ENCODE measurements around the gene STAT1. TPM values are rescaled to one million over a fixed set of nuclear protein-coding genes. Genes with fewer than 3 reads are reported as not detected.
A peak's percentile ranks its signal among the peaks of the same experiment; 100 is the strongest.

Gene STAT1
- polyA plus RNA-seq, 3 donors, result 51.3 to 126 (median 110) TPM

- no peaks in the 10 kb centered on the region for H3K79me2 ChIP-seq (ENCODE audit: insufficient read depth, low read length)
- H3K9ac ChIP-seq (ENCODE audit: insufficient read depth, low read length, poor library complexity, severe bottlenecking), result no peak overlapping the region
- H3K27me3 Mint-ChIP-seq (ENCODE audit: low read depth in 3 of 3), result peaks cover 1 to 2% (median 1%) of the 10 kb centered on the region in 3 donors
Observed at GRCh38 chr2:191051825-191052778, 38.1 kb upstream of the STAT1 start.

GRCh38 chr2:191051177-191051576, 37.2 kb upstream of the STAT1 start:
- peaks cover 9 to 13% of the 10 kb centered on the region in 2 donors for H3K4me1 ChIP-seq (ENCODE audit: control insufficient read depth in 1 of 2, insufficient read depth in 2 of 2, low read length in 2 of 2)
- H3K4me3 Mint-ChIP-seq, result no peak overlapping the region
- peaks cover 1 to 2% (median 1%) of the 10 kb centered on the region in 3 donors for H3K27me3 Mint-ChIP-seq (ENCODE audit: low read depth in 3 of 3)
- intact Hi-C loops (cut with micrococcal nuclease), result no loop called here
- WGBS (ENCODE audit: insufficient coverage), result 100% methylated on average over 2 of the region's 3 CpGs
- peaks cover 0 to 2% (median 0%) of the 10 kb centered on the region in 7 donors for H3K9me3 Mint-ChIP-seq
- no peak overlapping the region for H2AFZ ChIP-seq (ENCODE audit: insufficient read depth, low read depth, low read length, poor library complexity, severe bottlenecking)
- DNase-seq, result no peak
- peaks cover 5% of the 10 kb centered on the region for H3K4me1 Mint-ChIP-seq
- no peak overlapping the region for H3K27ac Mint-ChIP-seq
- no peaks in the 10 kb centered on the region for H3K36me3 Mint-ChIP-seq
- no peak overlapping the region for H3K4me2 ChIP-seq (replicated peaks; ENCODE audit: extremely low read depth, low read length, poor library complexity, severe bottlenecking)
- no peak overlapping the region for H3K4me3 ChIP-seq (replicated peaks in 1 of 3; ENCODE audit: low read depth in 2 of 3, low read length in 3 of 3)
- H3K27ac ChIP-seq (ENCODE audit: low read depth in 1 of 2, low read length in 2 of 2), result no peak overlapping the region
- H3K9me3 ChIP-seq (replicated peaks in 1 of 2; ENCODE audit: control insufficient read depth in 1 of 2, insufficient read depth in 1 of 2, low read length in 2 of 2), result no peaks in the 10 kb centered on the region
- no peaks in the 10 kb centered on the region for H4K20me1 ChIP-seq (ENCODE audit: insufficient read depth, low read length)
- no peaks in the 10 kb centered on the region for H3K36me3 ChIP-seq (replicated peaks in 1 of 2; ENCODE audit: control insufficient read depth in 1 of 2, insufficient read depth in 2 of 2, low read length in 2 of 2)
- no peak for TF ChIP-seq CTCF (IDR thresholded peaks at IDR 0.05)
- H3K79me2 ChIP-seq (ENCODE audit: insufficient read depth, low read length), result no peaks in the 10 kb centered on the region
- no peaks in the 10 kb centered on the region for H3K27me3 ChIP-seq (ENCODE audit: control insufficient read depth in 2 of 2, insufficient read depth in 2 of 2, low read length in 2 of 2)
- H3K9ac ChIP-seq (ENCODE audit: insufficient read depth, low read length, poor library complexity, severe bottlenecking), result no peak overlapping the region

More at GRCh38 chr2:191051825-191052778, 38.1 kb upstream of the STAT1 start:
- Histone ChIP-seq H3K27me3 (ENCODE audit: control insufficient read depth in 2 of 2, insufficient read depth in 2 of 2, low read length in 2 of 2) (no peaks in the 10 kb centered on the region), H3K27ac (ENCODE audit: low read depth in 1 of 2, low read length in 2 of 2) (no peak overlapping the region), H3K4me2 (replicated peaks; ENCODE audit: extremely low read depth, low read length, poor library complexity, severe bottlenecking) (peak overlapping the region; percentile 60), H3K4me1 (ENCODE audit: control insufficient read depth in 1 of 2, insufficient read depth in 2 of 2, low read length in 2 of 2) (peaks cover 16 to 21% of the 10 kb centered on the region in 2 donors), H3K9me3 (replicated peaks in 1 of 2; ENCODE audit: control insufficient read depth in 1 of 2, insufficient read depth in 1 of 2, low read length in 2 of 2) (no peaks in the 10 kb centered on the region), H2AFZ (ENCODE audit: insufficient read depth, low read depth, low read length, poor library complexity, severe bottlenecking) (no peak overlapping the region), H3K36me3 (replicated peaks in 1 of 2; ENCODE audit: control insufficient read depth in 1 of 2, insufficient read depth in 2 of 2, low read length in 2 of 2) (no peaks in the 10 kb centered on the region), H4K20me1 (ENCODE audit: insufficient read depth, low read length) (no peaks in the 10 kb centered on the region), H3K4me3 (replicated peaks in 1 of 3; ENCODE audit: low read depth in 2 of 3, low read length in 3 of 3) (peak overlapping the region in 2 of 3 experiments; percentile 10 to 44)
- 0% methylated on average over 4 of the region's 10 CpGs for WGBS (ENCODE audit: insufficient coverage)
- H3K36me3 Mint-ChIP-seq, result no peaks in the 10 kb centered on the region
- intact Hi-C loops (cut with micrococcal nuclease), result no loop called here
- H3K9me3 Mint-ChIP-seq, result peaks cover 0 to 2% (median 0%) of the 10 kb centered on the region in 7 donors
- TF ChIP-seq CTCF (IDR thresholded peaks at IDR 0.05), result peak; percentile 65
- H3K4me1 Mint-ChIP-seq, result peaks cover 11% of the 10 kb centered on the region
- H3K27ac Mint-ChIP-seq, result no peak overlapping the region
- peak; percentile 29 to 50 (median 43) for DNase-seq
- no peak overlapping the region for H3K4me3 Mint-ChIP-seq

Measured in CD14-positive monocyte (primary cell).